ENCODE measurements around the gene ATXN2.
"Not testable (repeated sequence)": the region's sequence is repeated elsewhere in the genome, so short reads cannot be mapped to it uniquely, and the experiment has no call there.

ATXN2 gene

GRCh38 chr12:111488798-111489197, 110.3 kb downstream of the ATXN2 start:
- no peak for DNase-seq

- no peak for DNase-seq
These were observed 110.8 kb downstream of the ATXN2 start for GRCh38 chr12:111488271-111488670.

GRCh38 chr12:111482462-111482861, 116.7 kb downstream of the ATXN2 start:
- no peak for DNase-seq

DNA sequence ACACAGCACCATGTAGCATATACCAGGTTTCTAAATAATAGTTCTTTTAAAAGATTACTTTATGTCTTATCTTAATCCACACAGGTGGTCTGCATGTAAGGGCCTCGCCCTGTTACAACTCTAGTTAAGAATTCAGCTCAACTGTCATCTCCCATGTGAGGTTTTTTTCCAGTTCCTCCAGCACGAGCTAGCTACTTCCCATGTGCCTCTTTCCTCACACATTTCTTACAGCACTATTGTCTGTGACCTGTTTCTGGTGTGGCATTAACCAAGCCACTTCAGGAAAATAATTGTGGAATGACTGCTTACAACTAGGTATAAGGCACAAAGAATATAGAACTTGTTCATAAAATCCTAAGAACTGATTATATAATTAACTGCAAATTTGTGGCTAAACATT, 127.9 kb downstream of the ATXN2 start:
- DNase-seq: no peak

DNA sequence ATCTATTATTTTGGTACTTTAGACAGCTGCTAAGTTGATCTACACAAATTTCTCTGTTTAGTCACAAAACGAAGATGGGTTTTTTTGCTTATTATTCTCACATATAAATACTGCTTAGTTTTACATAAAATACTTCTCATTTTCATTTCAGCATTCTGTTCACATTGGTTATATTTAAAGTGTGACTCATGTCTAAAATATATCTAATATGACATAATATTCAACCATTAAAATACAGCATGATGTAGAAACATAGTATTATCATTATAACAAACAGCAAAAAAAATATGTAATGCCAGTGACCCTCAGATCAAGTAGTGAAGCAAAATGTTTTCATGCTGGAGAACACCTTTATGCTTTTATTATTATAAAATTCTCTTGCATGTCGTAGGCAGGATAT, 129.7 kb downstream of the ATXN2 start:
- DNase-seq: no peak

- no peak for DNase-seq
These were observed 131.3 kb downstream of the ATXN2 start for GRCh38 chr12:111467857-111468241.

GRCh38 chr12:111467092-111467856, 131.8 kb downstream of the ATXN2 start:
- DNase-seq: no peak

DNA sequence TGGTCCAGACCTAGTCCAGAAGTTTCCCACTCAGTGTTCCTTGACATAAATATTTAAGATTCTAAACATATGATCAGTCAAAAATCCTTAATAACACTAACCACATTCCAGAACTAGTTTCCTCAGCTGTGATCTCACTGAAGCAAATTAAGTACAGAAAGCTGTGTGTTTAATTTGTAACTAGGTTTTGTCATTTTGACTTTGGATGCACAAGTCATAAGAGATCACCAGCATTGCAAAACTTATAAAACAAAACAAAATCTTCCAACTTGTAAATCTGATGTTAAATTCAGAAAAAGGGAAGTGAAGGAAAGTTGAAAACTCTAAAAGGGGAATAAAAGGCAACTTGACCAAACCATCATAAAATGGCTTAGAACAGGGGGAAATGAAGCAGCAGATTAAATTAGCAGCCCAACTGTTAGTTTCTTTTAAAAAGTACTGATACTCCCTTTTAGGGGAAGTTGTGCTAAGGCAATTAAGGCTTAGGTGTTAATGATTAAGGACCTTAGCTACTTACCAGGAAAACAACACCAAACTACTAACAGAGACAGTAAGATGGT, 136.8 kb downstream of the ATXN2 start:
- no peak for DNase-seq

- not testable (repeated sequence) for DNase-seq
These were observed 139.0 kb downstream of the ATXN2 start for GRCh38 chr12:111460111-111460510.

- no peak for DNase-seq
These were observed 140.5 kb downstream of the ATXN2 start for GRCh38 chr12:111458546-111459172.

GRCh38 chr12:111457577-111457976, 141.5 kb downstream of the ATXN2 start:
- no peak for DNase-seq

DNA sequence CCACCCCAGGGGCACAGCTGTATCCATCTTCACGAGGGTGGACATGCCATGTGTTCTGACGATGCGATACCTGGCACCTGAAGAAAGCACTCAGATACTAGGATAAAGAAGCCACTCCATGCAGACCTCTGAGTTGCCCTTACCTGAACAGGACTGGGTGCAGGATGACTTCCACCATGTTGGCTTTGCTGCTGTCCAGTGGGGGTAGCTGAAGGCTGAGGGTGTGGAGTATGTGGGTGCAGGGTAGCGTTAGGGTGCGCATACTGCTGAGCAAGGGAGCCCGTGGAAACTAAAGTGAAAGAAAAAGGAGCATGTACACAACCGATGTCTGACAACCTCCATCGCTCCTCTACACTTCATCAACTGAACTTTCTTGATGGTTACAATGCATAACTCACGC, 142.0 kb downstream of the ATXN2 start:
- DNase-seq: no peak

DNA sequence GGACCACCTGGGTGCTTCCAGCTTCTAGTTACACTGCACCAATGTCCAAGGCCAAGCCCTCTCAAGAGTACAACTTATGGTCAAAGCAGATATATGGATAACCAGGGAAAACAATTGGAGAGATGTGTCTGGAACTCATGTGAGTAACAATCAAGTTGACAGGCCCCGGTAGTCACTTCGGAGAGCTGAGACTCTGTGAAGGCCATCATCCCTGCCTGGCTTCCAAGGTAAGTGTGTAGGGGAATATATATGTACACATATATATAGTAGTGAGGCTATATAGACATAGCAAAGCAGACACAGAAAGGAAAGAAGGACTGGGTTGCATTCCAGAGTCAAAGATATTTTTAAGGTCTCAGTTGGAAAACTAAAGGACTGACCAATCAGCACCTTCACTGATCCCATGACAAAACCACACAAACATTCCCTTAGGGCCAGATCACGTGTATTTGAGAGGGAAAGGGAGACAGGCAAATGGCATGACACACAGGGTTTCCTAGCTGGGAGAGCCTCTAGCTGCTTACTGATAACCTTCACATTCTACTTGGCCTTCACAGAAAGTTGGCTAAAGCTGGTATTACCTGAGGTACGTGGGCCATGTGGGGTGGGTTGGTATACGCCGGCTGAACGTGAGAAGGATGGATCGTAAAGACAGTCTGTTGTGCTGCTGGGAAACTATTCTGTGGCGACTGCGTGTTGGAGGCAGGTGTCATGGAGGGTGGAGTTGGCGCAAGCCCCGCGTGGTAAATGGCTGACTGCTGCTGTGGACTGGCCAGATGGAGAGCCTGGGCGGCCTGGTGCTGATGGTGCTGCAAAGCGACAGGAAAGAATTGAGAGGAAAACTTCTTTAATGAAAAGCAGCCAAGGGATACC, 143.4 kb downstream of the ATXN2 start:
- DNase-seq: no peak

- no peak for DNase-seq
These were observed 144.2 kb downstream of the ATXN2 start for GRCh38 chr12:111454716-111455447.

GRCh38 chr12:111454311-111454710, 144.8 kb downstream of the ATXN2 start:
- DNase-seq: no peak

DNA sequence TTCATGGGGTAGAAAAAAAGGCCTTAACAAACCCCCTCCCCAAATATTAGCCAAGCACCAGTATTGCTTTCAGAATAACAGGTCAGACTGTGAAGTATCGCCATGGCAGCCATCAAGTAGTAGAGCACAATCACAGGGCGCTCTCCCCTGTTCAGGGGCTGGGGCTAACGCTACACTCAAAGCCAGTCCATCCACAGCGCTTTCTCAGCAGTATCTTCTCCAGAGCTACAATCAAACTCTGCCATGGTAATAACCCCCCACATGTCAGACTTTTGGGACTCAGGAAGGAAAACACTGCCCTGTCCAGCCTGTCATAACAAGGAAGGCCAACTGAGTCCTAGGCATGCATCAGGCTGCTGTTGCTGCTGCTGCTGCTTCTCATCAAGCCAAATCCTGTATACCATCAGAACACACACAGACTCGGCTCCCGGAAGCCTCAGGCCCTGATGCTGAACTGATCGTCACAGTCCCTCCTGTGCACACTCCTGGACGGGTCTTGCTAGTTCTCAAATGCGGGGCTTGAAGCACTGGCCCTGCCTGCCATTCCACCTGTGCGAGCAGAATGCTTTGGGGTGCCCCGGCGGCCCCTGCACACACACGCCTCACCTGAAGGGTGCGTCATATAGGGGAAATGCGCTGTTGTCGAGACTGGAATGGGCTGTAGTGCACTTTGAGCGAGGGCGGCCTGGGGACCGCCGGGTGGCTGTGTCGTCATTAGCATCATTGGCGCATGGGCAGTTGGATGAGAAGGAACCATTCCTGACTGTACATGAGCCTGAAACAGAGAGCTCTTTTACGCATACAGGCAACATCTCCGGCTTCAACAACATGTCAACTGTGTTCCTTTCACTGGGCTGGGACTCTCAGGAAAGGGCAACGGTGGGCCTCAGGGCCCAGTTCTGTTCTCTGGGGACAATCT, 145.8 kb downstream of the ATXN2 start:
- DNase-seq: no peak

GRCh38 chr12:111451649-111452129, 147.4 kb downstream of the ATXN2 start:
- no peak for DNase-seq

- DNase-seq: no peak
These were observed 147.9 kb downstream of the ATXN2 start for GRCh38 chr12:111451232-111451631.

DNA sequence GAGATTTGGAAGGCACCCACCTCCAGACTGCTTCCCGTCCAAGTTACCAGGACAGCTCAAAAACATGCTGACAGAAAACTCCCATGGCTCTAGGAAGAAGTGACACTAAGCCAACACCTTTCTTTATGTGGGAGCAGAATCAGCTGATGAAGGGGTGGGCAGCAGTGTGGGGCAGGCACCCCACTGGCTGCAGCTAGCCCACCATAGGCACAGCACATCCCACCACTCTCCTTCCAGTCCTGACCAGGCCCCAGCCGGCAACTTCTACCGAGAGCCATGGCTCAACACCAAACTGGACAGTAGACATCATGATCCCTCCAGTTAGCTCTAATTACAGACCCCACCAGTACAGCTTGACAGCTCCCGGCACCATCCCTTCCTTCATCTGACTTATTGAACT, 148.4 kb downstream of the ATXN2 start:
- DNase-seq: no peak

DNA sequence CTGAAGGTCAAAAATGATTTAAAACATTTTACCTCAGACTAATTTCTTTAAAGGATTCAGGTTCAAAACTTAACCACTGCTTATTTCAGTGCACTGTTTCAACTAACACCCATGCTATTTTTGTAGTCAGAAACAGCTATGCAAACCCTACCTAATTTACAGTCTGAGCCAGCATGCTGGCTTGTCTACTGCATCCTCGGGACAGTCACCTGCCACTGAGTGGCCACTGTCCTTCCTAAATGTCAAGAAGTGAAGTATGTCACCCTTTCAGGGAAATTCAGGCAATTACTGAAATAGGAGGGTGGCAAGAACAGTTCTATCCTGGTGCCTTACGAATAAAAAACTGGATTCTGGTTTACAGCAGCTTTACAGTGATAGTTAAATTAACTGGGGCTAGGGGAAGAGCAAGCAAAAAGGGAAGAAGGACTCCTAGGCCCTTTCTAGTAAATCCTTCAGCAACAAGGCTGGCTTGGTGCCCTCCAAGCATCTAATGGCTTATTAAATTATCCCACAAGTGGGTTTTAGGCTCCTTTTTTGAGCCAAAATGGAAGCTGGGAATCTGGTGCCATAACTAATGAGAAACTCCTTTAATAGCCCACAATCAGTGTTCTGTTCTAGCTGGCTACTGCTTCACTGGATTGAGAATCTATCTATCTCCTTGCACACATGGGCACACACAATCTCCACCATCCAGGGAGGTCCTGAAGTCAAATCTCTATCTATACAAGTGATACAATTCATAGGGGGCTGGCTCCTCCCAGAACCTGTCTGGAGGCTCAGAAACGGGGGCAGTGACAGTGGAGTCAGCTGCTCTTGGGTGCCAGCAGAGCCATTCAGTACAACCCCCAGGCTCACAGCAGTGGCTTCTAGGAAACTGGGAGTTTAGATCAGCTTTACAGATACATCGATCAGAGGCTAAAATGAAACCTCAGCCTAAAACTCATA, 150.0 kb downstream of the ATXN2 start:
- DNase-seq: no peak

All from NCI-H2107 (cell line).